HK-2 (cell line): Measurements from ENCODE around the gene LENEP.
A peak's percentile ranks its signal among the peaks of the same experiment; 100 is the strongest.

Experiments used
- DNase-seq: peaks from one replicate; pipeline ENCODE4 v3.0.0-alpha.2; 2018; ENCODE audit not compliant: unreplicated experiment

The LENEP gene

DNA sequence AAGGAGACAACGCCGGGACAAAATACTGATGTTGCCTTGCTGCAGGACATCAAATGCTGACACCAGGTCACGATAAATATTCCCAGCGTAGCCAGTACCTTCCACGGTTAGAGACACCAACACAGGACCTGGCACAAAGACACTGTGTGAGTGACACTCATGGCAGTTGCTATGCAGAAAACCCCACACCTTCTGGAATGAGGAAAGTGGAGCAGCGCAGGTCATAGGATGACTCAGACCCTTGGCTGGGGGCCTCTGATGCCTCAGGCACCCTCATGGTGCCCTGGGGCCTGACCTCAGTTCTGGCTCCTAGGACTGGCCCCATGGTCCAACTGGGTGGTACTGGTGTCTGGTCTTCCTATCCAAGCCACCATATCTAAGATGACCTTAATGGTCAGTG lies 33.2 kb downstream of the LENEP start:
- DNase-seq, result peak; percentile 42

DNA sequence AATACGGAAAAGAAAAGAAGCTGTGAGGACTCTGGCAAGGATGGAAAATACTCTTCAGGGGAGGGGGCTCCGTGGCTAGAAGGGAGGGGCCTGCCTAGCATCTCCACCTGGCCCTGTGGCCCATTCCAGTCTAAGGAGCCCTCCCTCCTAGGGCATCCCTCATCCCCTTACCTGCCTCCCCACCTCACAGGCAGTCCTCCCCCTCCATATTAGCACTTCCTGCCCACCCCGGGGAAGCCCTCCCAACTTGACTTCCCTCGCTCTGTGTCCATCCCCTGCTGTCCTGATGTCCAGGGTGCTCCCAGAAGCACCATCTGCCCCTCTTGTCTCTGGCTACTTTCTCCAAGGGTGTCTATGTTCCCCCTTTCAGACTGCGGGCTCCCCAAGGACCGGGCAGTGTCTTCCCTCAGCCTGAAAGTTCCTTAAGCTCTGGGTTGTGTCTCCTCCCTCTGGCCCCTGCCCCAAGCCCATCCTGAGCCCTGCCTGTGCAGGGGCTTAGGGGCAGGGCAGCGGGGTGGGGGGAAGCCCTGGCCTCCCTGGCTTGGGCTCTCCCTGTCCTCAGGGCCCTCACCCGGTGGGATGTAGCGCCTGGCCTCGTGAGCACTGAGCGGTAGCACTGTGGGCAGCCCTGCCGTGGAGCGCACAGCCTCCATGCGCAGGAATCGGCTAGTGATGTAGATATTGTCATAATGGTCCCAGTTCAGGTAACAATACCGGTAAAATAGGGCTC lies 36.3 kb downstream of the LENEP start:
- DNase-seq, result no peak

DNA sequence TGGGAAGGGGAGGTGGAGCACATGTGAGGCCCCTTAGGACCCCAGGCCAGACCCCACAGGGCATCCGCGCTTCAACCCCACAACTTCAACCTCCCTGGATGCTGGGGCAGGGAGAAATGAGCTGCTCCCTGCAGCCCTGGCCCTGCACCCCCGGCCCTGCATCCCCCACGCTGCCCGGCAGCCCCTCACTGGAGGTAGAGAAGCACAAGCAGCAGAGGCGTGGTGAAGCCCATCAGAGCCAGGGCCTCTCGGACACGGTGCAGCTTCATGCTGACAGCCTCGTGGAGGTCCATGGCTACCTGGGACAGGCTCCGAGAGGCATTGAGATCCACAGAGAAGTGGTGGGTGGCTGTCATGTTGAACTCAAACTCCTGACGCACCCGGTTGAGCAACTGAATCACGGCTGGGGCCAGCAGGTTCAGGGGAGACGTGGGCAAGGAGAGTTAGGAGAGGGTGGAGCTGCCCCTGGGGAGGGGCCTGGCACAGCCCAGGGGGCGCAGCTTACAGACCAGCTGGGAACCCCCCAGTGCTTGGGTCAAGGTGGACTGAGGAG lies 36.9 kb downstream of the LENEP start:
- DNase-seq, result no peak

DNA sequence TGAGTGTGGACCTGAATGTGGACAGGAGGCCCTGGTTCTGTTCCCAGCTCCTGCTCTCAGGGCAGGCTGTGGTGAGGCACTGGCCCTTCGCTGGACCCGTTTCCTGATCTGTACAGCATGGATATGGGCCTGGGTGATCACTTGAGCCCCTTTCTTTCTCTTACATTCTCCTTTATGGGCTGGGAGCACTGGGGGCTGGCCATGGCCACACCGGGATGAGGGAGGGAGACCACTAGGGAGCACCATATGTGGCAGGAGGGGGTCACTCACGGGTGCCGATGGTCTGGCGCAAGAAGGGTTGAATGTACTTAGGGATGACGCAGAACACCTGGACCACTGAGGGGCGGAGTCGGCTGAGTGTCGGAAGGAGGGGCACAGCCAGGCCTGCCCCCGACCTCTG lies 37.5 kb downstream of the LENEP start:
- no peak for DNase-seq

DNA sequence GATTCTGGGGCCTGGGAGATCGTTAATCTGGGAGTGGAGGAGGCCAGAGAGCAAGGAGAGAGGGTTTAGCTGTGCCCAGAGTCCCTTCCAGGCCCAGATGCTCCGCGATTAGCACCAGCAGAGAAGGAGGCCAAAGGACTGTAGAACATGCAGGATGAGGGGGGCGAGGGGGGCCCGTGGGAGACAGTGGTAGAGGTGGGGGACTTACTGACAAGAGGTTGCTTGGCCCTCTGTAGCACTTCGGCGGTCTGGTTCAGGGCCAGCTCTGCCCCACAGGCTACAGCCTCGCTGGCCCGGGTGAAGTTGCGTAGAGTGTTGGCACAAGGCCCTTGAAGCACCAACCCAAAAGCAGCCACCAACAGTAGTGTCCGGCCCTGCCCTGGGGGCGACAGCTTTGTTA lies 39.5 kb downstream of the LENEP start:
- DNase-seq, result no peak

DNA sequence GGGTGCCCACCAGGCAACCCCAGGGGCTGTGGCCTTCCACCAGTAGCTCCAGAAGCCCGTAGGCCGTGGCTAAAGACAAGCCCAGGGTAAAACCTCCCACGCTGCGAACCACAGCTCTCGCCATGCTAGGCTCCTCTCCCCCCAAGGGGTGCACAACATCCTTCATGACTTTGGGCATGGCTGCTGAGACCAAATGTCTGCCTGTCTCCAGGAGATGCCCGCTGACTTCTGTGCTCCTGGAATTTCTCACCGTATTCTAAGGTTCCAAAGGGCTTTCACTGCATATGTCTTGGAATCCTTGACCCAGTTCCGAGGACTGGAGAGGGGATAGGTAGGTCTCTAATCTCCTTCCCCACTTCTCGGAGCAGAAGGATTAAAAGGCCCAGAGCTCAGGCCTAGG lies 40.1 kb downstream of the LENEP start, which contains the start of the genes DCST1 and DCST2:
Gene DCST1 (plus strand): TSS at position 301 of the 400 bp plus-strand sequence. CDS start 213 bp downstream, outside the sequence.
Gene DCST2 (minus strand): TSS at position 258 of the 400 bp plus-strand sequence. CDS start 80 bp downstream, at position 178.
- DNase-seq, result no peak

DNA sequence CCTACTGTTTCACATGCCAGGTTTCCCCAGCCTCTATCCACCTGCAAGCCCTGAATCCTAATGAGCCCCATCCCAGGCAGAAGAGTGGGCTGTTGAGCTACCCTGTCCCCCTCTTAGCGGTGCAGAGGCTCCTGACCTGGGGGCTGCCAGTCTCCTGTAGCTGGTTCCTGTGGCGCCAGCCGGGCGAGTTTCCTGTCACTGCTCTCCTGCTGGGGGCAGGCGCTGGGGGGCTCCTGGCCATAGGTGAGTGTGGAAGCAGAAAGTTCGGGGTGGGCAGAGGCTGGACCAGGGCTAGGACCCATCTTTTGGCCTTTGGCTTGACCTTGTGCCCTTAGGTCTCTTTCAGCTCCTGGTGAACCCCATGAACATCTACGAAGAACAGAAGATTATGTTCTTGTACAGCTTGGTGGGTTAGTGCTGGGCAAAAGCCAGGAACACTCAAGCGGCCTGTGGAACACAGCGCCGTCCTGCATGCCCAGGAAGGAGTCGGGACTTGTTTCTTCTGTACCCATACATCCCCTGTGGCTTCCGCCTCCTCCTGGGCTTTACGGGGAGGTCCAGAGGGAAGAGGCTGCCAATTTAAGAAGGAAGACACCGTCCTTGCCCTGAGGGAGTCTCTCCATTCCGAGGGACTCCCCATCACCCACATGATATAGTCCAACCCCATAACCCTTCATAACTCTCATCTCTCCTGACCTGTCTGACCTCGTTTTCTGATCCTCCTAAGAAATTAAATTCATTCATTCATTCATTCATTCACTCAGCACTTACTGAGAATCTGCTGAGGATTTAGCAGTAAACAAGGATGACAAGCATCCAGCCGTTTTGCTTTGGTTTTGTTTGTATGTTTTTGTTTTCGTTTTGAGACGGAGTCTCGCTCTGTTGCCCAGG lies 41.2 kb downstream of the LENEP start:
- no peak for DNase-seq

DNA sequence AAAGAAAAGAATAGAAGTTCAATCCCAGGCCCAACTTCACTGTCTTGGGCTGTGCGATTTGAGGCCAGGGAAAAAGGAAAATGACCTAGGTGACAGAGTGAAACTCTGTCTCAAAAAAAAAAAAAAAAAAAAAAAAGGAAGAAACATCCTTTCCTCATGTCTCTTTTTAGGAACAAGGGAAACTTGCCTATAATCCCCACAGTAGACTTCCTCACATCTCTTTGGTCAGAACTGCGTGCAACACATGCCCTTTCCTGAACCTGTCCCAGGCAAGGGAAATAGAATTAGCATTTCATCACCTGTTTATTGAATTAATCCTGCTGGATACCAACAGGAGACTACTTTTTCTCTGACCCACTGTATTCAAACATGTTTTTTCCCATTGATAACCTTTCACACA lies 42.5 kb downstream of the LENEP start:
- DNase-seq, result no peak

DNA sequence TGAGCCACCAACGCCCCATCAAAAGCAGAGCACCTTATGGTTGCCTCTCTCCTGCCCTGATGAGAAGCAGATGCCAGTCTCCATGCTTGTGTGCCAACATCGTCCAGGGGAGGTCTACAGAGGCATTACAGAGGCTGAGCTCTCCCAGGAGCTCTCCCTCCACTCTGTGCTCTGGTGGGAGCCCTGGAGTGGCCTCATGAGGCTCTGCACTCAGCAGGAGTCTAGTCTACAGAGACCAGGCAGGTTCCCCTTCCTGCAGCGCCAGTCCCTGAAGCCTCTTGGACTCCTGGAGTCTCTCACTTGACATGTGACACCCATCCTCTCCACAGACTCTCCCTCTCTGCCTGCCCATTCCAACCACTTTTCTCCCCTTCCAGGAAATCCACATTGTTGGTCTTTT lies 43.7 kb downstream of the LENEP start:
- no peak for DNase-seq

DNA sequence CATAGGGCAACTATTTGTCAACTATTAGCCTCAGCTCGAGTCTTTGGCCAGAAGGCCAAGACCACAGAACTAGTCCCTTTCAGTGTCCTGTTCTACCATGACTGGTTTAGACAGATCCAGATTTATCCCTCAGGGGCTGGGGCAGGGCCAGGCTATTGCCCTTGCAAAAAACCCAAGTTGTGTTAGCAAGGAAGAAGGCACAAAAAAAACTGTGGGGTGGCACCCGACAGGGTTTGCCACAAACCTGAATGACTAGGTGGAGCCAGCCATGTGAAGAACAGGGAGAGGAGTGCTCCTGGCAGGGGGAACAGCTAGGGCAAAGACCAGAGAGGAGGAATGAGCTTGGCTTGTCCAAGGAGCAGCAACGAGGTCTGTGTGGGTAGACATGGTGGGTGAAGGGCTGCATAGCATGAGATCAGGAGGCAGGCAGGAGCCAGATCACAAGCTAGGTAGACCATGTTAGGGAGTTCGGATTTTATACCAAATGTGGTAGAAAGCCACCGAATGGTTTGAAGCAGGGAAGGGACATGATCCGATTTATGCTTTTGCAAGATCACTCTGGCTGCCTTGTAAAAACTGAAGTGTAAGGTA lies 44.6 kb downstream of the LENEP start:
- DNase-seq, result no peak

DNA sequence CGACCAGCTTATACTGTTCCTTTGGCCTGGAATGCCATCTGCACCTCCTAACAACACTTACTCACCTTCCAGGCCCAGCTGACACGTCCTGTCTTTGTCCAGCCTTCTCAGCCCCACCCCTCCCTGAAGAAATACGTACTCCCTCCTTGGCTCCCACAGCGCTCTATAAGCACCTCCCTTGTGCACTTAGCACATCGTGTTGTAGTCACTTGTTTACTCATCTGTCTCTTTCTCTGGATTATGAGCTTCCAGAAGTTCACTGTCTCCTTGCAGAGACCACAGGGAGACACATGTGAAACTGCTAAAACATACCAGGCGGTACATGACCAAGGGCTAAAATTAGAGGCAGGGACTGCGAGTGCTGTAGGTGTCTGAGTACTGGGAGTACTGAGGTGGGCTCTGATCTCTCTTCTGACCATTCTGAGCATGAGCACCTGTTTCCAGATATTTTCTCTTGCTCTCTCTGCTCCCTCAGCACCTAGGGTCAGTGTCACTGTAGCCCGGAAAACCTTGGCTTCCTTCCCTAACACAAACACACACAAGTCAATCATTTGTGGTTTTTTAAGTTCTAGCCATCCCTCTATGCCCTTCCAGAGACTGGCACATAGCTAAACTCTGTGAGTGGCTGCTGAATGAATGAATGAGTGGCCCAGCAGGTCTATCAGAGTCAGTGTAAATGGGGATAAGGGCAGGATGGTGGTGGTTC lies 45.4 kb downstream of the LENEP start:
- peak; percentile 55 for DNase-seq

DNA sequence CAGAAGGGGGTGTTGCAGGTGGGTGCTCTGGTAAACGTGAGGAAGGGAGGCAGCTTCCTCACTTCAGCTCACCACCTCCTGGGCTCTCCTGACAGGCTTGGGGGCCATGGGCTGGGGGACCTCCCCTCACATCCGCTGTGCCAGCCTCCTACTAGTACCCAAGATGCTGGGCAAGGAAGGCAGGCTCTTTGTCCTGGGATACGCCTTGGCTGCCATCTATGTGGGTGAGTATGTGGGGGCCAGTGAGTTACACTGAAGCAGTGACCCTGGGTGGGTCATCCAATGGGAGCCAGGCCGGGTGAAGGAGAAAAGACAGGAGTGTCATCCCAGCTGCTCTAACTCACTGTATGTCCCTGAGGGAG lies 45.9 kb downstream of the LENEP start:
- no peak for DNase-seq

DNA sequence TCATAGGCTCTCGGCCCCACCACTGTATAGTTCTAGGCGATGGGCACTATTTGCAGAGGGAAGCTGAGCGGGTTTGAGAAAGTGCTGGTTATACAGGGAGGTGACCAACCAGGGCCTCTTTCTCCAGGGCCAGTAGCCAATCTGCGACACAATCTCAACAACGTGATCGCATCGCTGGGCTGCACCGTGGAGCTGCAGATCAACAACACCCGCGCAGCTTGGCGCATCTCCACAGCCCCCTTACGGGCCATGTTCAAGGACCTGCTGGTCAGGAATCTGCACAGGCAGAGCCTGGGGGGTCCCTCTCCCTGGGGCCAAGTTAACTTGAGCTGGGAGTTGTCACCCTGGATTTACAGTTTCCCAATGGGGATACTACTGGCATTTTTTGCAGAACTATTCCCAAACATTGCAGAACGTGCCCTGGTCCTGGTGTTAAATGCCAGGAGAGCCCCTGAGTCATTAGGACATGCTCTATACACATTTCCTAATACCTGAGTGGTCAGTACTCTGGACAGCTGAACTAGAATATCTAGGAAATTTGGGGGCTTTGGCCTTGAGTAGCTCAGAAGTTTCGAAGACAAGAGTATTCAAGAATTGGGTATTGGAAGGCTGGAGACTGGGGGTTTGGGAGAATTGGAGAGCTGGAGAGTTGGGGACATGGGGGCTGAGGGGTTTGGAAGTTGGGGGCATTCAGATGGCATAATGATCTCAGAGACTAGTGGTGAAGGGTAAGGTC lies 47.1 kb downstream of the LENEP start:
- no peak for DNase-seq

DNA sequence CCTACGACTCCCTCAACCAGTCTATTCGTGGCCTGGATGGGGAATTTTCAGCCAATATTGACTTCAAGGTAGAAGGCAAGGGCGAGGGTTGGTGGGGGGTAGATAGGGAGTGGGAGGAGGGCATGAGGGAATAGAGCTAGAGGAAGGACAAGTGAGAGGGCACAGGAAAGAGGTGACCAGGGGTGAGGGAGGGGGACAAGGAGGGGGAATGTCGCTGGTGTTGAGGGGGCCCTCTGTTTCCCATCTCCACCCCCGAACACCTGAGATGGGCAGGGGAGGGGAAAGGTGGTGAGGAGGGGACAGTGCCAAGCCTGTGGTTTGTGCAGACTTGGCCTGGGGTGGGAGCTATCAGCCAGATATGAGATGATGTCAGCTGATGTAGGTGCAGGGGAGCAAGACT lies 49.4 kb downstream of the LENEP start:
- no peak for DNase-seq

DNA sequence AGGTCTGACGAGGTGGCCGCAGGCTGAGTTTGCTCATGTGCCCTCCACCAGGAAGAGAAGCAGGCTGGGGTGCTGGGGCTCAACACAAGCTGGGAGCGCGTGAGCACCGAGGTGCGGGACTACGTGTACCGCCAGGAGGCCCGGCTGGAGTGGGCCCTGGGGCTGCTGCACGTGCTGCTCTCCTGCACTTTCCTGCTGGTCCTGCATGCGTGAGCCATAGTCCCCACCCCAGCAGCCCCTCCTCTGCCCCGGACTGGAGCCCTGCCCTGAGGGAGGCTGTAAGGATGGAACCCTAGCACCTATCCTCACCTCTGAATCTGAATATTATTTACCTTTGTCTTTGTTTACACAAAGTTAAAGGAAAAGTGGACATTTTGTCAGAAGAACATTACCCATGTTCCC lies 49.9 kb downstream of the LENEP start:
- no peak for DNase-seq

DNA sequence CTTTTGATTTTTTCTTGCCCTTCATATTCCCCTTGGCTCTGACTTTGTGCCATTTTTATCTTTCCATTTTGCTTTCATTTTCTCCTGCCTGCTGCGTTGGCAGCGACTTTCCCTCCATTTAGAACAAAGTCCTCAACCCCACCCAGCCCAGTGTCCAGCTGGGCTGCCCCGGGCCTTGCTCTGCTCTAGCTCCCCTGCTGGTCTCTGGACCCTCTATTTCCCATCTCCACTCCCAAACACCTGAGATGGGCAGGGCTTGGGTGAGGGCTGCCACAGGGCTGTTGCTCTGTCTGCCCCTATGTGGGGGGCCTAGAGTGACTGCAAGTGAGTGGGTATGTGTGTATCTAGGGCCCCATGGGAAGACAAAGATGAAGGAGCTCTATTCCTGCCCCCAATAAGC lies 50.4 kb downstream of the LENEP start:
- no peak for DNase-seq
